ENCODE measurements around the gene UNC80.
A peak's percentile ranks its signal among the peaks of the same experiment; 100 is the strongest.

UNC80 gene

GRCh38 chr2:209868271-209868994 is 96.8 kb downstream of the UNC80 start:
- TF ChIP-seq POLR2AphosphoS5 (IDR thresholded peaks at IDR 0.05; ENCODE audit: borderline replicate concordance, low read depth, low read length) (no peak), EZH2 (IDR thresholded peaks at IDR 0.05) (no peak), FOXP2 (optimal IDR thresholded peaks at IDR 0.05; ENCODE audit: control extremely low read depth, extremely low read length, insufficient read depth) (no peak)
- Histone ChIP-seq H3K4me3 (no peak overlapping the region), H3K27ac (no peak overlapping the region), H3K36me3 (ENCODE audit: insufficient read depth, low read length) (no peaks in the 10 kb centered on the region), H3K9me3 (ENCODE audit: low read depth, low read length) (no peaks in the 10 kb centered on the region), H3K9ac (ENCODE audit: insufficient read length) (no peak overlapping the region)
- no peak for DNase-seq (ENCODE audit: low read depth, low spot score)

DNA sequence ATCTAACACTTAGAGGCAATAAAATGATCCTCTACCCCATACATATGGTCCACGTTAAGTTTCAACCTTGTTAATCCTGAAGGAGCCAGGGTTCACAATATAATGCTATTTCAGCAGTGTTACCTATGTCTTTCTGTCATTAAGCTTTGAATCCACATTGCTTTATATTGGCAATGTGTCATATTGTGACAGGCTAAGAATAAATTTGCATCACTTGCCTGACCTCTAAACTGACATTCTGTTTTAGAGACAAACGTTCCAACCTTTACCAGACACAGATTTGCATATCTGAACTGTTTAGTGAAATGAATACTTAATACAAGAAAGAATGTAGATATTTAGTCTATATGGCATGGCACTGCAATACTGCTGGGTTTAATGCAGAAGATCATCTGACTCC is 98.4 kb downstream of the UNC80 start:
- no peak for DNase-seq (ENCODE audit: low read depth, low spot score)
- no peak for TF ChIP-seq POLR2AphosphoS5 (IDR thresholded peaks at IDR 0.05; ENCODE audit: borderline replicate concordance, low read depth, low read length)
- TF ChIP-seq FOXP2 (optimal IDR thresholded peaks at IDR 0.05; ENCODE audit: control extremely low read depth, extremely low read length, insufficient read depth), result no peak
- TF ChIP-seq EZH2 (IDR thresholded peaks at IDR 0.05), result no peak
- Histone ChIP-seq H3K4me3 (no peak overlapping the region), H3K27ac (no peak overlapping the region), H3K9ac (ENCODE audit: insufficient read length) (no peak overlapping the region), H3K9me3 (ENCODE audit: low read depth, low read length) (no peaks in the 10 kb centered on the region), H3K36me3 (ENCODE audit: insufficient read depth, low read length) (no peaks in the 10 kb centered on the region)

DNA sequence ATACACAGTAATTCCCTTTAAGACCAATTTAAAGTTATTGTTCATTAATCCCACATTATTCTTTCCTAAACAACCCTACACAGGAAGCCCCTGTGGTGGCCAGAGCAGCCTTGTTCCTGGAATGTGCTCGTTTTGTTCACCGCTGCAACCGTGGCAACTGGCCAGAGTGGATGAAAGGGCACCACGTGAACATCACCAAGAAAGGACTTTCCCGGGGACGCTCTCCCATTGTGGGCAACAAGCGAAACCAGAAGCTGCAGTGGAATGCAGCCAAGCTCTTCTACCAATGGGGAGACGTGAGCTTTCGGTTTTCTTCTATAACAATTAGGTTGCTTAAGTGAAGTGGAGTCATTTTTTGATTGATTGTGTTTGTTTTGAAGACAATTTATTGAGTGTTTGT is 101.0 kb downstream of the UNC80 start:
- H3K9ac ChIP-seq (ENCODE audit: insufficient read length), result no peak overlapping the region
- no peaks in the 10 kb centered on the region for H3K9me3 ChIP-seq (ENCODE audit: low read depth, low read length)
- no peak overlapping the region for H3K4me3 ChIP-seq
- DNase-seq (ENCODE audit: low read depth, low spot score), result no peak
- H3K27ac ChIP-seq, result no peak overlapping the region
- H3K36me3 ChIP-seq (ENCODE audit: insufficient read depth, low read length), result no peaks in the 10 kb centered on the region
- no peak for TF ChIP-seq FOXP2 (optimal IDR thresholded peaks at IDR 0.05; ENCODE audit: control extremely low read depth, extremely low read length, insufficient read depth)
- TF ChIP-seq POLR2AphosphoS5 (IDR thresholded peaks at IDR 0.05; ENCODE audit: borderline replicate concordance, low read depth, low read length), result no peak
- TF ChIP-seq EZH2 (IDR thresholded peaks at IDR 0.05), result no peak

- DNase-seq (ENCODE audit: low read depth, low spot score), result no peak
- no peak for TF ChIP-seq POLR2AphosphoS5 (IDR thresholded peaks at IDR 0.05; ENCODE audit: borderline replicate concordance, low read depth, low read length)
- no peak for TF ChIP-seq EZH2 (IDR thresholded peaks at IDR 0.05)
- TF ChIP-seq FOXP2 (optimal IDR thresholded peaks at IDR 0.05; ENCODE audit: control extremely low read depth, extremely low read length, insufficient read depth), result no peak
- Histone ChIP-seq H3K4me3 (no peak overlapping the region), H3K36me3 (ENCODE audit: insufficient read depth, low read length) (no peaks in the 10 kb centered on the region), H3K27ac (no peak overlapping the region), H3K9ac (ENCODE audit: insufficient read length) (no peak overlapping the region), H3K9me3 (ENCODE audit: low read depth, low read length) (no peaks in the 10 kb centered on the region)
Measured at GRCh38 chr2:209875270-209875669, 103.6 kb downstream of the UNC80 start.

- Histone ChIP-seq H3K36me3 (ENCODE audit: insufficient read depth, low read length) (no peaks in the 10 kb centered on the region), H3K9ac (ENCODE audit: insufficient read length) (no peak overlapping the region), H3K9me3 (ENCODE audit: low read depth, low read length) (no peaks in the 10 kb centered on the region), H3K27ac (no peak overlapping the region), H3K4me3 (no peak overlapping the region)
- no peak for TF ChIP-seq FOXP2 (optimal IDR thresholded peaks at IDR 0.05; ENCODE audit: control extremely low read depth, extremely low read length, insufficient read depth)
- no peak for TF ChIP-seq POLR2AphosphoS5 (IDR thresholded peaks at IDR 0.05; ENCODE audit: borderline replicate concordance, low read depth, low read length)
- TF ChIP-seq EZH2 (IDR thresholded peaks at IDR 0.05), result no peak
- DNase-seq (ENCODE audit: low read depth, low spot score), result peak; percentile 28
Measured at GRCh38 chr2:209876211-209876610, 104.6 kb downstream of the UNC80 start.

DNA sequence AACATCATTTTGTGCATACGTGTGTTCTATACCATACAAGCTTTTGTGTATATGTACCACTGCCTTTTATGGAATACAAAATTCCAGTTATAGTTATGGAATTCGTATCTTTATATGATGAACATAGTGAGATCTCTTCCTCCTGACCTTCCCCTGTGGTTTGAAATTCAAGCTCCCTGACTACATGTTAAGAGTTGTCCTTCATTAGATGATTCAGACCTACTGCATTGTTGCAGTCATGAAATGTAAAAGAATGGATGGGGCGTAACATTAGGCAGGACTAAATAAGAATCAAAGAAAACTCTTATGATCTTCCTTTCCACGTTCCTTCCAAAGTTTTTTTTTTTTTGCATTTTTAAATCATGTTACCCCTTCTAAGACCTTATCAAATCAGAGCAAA is 107.1 kb downstream of the UNC80 start:
- no peak overlapping the region for H3K9ac ChIP-seq (ENCODE audit: insufficient read length)
- DNase-seq (ENCODE audit: low read depth, low spot score), result no peak
- H3K27ac ChIP-seq, result no peak overlapping the region
- no peak for TF ChIP-seq EZH2 (IDR thresholded peaks at IDR 0.05)
- TF ChIP-seq POLR2AphosphoS5 (IDR thresholded peaks at IDR 0.05; ENCODE audit: borderline replicate concordance, low read depth, low read length), result no peak
- TF ChIP-seq FOXP2 (optimal IDR thresholded peaks at IDR 0.05; ENCODE audit: control extremely low read depth, extremely low read length, insufficient read depth), result no peak
- no peaks in the 10 kb centered on the region for H3K36me3 ChIP-seq (ENCODE audit: insufficient read depth, low read length)
- no peak overlapping the region for H3K4me3 ChIP-seq
- no peaks in the 10 kb centered on the region for H3K9me3 ChIP-seq (ENCODE audit: low read depth, low read length)

GRCh38 chr2:209900638-209901037 is 129.0 kb downstream of the UNC80 start:
- Histone ChIP-seq H3K4me3 (no peak overlapping the region), H3K36me3 (ENCODE audit: insufficient read depth, low read length) (no peaks in the 10 kb centered on the region), H3K9me3 (ENCODE audit: low read depth, low read length) (no peaks in the 10 kb centered on the region), H3K27ac (no peak overlapping the region), H3K9ac (ENCODE audit: insufficient read length) (no peak overlapping the region)
- TF ChIP-seq FOXP2 (optimal IDR thresholded peaks at IDR 0.05; ENCODE audit: control extremely low read depth, extremely low read length, insufficient read depth), result no peak
- no peak for TF ChIP-seq POLR2AphosphoS5 (IDR thresholded peaks at IDR 0.05; ENCODE audit: borderline replicate concordance, low read depth, low read length)
- TF ChIP-seq EZH2 (IDR thresholded peaks at IDR 0.05), result no peak
- DNase-seq (ENCODE audit: low read depth, low spot score), result no peak

DNA sequence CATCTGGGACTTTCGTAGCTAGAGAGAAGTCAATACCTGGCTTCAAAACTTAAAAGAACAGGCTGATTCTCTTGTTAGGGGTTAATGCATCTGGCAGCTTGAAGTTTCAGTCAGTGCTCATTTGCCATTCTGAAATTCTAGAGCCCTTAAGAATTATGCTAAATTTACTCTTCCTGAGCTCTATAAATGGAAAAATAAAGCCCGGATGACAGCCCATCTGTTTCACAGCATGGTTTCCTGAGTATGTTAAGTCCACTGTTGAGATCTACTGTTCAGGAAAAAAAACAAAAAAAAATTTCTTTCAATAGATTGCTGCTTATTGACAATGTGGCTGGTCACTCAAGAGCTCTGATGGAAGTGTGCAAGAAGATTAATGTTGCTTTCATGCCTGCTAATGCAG is 129.5 kb downstream of the UNC80 start:
- TF ChIP-seq POLR2AphosphoS5 (IDR thresholded peaks at IDR 0.05; ENCODE audit: borderline replicate concordance, low read depth, low read length) (no peak), FOXP2 (optimal IDR thresholded peaks at IDR 0.05; ENCODE audit: control extremely low read depth, extremely low read length, insufficient read depth) (no peak)
- no peak overlapping the region for H3K4me3 ChIP-seq
- H3K36me3 ChIP-seq (ENCODE audit: insufficient read depth, low read length), result no peaks in the 10 kb centered on the region
- no peak overlapping the region for H3K9ac ChIP-seq (ENCODE audit: insufficient read length)
- H3K27ac ChIP-seq, result no peak overlapping the region
- DNase-seq (ENCODE audit: low read depth, low spot score), result no peak
- no peaks in the 10 kb centered on the region for H3K9me3 ChIP-seq (ENCODE audit: low read depth, low read length)

DNA sequence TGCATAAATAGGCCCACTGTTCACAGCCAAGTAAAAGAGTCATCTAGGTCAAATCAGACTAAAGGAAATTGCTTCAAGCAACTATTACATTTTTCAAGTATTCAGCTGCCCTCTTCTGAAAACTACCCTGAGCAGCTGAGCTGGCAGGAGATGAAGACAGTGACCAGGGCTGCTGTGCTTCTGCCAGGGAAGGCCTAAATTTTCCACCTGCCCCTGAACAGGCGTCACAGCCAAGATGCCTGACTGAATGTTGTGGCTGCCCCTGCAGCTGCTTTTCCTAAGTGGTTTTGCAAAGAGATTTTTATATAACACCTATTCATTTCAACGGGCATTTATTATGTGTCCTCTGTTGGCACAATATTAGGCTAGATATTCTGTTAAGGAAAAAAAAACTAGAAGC is 134.1 kb downstream of the UNC80 start:
- H3K9ac ChIP-seq (ENCODE audit: insufficient read length), result no peak overlapping the region

More for the DNA sequence above, 134.1 kb downstream of the UNC80 start:
- TF ChIP-seq POLR2AphosphoS5 (IDR thresholded peaks at IDR 0.05; ENCODE audit: borderline replicate concordance, low read depth, low read length) (no peak), EZH2 (IDR thresholded peaks at IDR 0.05) (no peak), FOXP2 (optimal IDR thresholded peaks at IDR 0.05; ENCODE audit: control extremely low read depth, extremely low read length, insufficient read depth) (no peak)
- Histone ChIP-seq H3K36me3 (ENCODE audit: insufficient read depth, low read length) (no peaks in the 10 kb centered on the region), H3K27ac (no peak overlapping the region), H3K9me3 (ENCODE audit: low read depth, low read length) (no peaks in the 10 kb centered on the region), H3K4me3 (no peak overlapping the region)
- no peak for DNase-seq (ENCODE audit: low read depth, low spot score)

All from SK-N-MC (cell line).